Body of pancreas (tissue), 4 donors: ENCODE results near the gene MICU2.

ENCODE experiments used
- POLR2A ChIP-seq, 3 donors: fragments of 450-650 bp; IDR thresholded peaks; one replicate each; pipeline ENCODE4 v1.6.1; 2016; ENCODE audit warnings: antibody characterized with exemption in 3 of 3, mild to moderate bottlenecking in 2 of 3
- TF ChIP-seq, protein P1 (sequence below), 7 experiments: fragments of 450-650 bp in 4 of 7; fragments of 200-600 bp in 3 of 7; sonication (generic) in 3 of 7; IDR thresholded peaks; one replicate each; pipeline ENCODE4 v1.5.1; 2016 to 2019; ENCODE audit warnings: antibody characterized with exemption in 7 of 7

DNA sequence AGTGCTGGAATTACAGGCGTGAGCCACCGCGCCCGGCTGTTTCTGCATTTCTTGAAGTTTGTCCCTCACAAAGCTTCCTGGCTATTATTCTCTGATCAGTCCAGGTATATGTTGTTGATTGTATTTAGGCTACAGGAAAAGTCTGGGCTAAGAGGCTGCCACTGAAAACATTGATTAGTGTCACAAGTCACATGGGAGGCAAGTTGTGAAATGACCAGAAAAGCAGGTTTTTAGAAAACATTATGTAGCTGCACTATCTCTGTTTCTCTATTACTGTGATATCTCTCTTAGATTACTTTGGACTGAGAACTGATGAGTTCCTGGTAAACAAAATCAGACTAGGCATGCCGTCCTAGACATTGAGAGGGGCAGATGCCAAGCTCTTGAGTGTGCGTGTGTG, 128.9 kb downstream of the MICU2 start:
- TF ChIP-seq, protein P1, sequence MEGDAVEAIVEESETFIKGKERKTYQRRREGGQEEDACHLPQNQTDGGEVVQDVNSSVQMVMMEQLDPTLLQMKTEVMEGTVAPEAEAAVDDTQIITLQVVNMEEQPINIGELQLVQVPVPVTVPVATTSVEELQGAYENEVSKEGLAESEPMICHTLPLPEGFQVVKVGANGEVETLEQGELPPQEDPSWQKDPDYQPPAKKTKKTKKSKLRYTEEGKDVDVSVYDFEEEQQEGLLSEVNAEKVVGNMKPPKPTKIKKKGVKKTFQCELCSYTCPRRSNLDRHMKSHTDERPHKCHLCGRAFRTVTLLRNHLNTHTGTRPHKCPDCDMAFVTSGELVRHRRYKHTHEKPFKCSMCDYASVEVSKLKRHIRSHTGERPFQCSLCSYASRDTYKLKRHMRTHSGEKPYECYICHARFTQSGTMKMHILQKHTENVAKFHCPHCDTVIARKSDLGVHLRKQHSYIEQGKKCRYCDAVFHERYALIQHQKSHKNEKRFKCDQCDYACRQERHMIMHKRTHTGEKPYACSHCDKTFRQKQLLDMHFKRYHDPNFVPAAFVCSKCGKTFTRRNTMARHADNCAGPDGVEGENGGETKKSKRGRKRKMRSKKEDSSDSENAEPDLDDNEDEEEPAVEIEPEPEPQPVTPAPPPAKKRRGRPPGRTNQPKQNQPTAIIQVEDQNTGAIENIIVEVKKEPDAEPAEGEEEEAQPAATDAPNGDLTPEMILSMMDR (IDR thresholded peaks at IDR 0.05) = no peak
- no peak for TF ChIP-seq POLR2A (IDR thresholded peaks at IDR 0.05)
